Mucosa of rectum (tissue), 2 donors: Measurements from ENCODE around the gene ZSWIM5.
"Not testable (repeated sequence)": the region's sequence is repeated elsewhere in the genome, so short reads cannot be mapped to it uniquely, and the experiment has no call there.

ENCODE experiments used
- H3K27ac ChIP-seq, 2 donors: one replicate each; pipeline ENCODE4 v1.7.0; 2013; ENCODE audit warnings: inconsistent platforms in 2 of 2, low read depth in 2 of 2, low read length in 2 of 2
- H3K27me3 ChIP-seq, 2 donors: one replicate each; pipeline ENCODE4 v1.7.0; 2013; ENCODE audit warnings: low read length in 2 of 2; ENCODE audit not compliant: control insufficient read depth in 2 of 2, insufficient read depth in 2 of 2
- H3K36me3 ChIP-seq, 2 donors: one replicate each; pipeline ENCODE4 v1.7.0; 2013; ENCODE audit warnings: low read length in 2 of 2; ENCODE audit not compliant: control insufficient read depth in 2 of 2, insufficient read depth in 2 of 2
- H3K4me1 ChIP-seq, 2 donors: one replicate each; pipeline ENCODE4 v1.7.0; 2013; ENCODE audit warnings: low read length in 2 of 2, mild to moderate bottlenecking in 1 of 2; ENCODE audit not compliant: control insufficient read depth in 2 of 2, insufficient read depth in 2 of 2
- H3K4me3 ChIP-seq, 2 donors: one replicate each; pipeline ENCODE4 v1.7.0; 2013; ENCODE audit warnings: low read length in 2 of 2
- H3K9ac ChIP-seq, 2 donors: one replicate each; pipeline ENCODE4 v1.7.0; 2013; ENCODE audit warnings: low read length in 2 of 2, low read depth in 1 of 2, mild to moderate bottlenecking in 1 of 2
- H3K9me3 ChIP-seq, 2 donors: one replicate each; pipeline ENCODE4 v1.7.0; 2013; ENCODE audit warnings: low read length in 2 of 2; ENCODE audit not compliant: control insufficient read depth in 2 of 2
- donor health status: healthy.
- donor health status: Normal muscosa, but diverticular disease.

ZSWIM5 gene

GRCh38 chr1:45101528-45101927, 104.9 kb downstream of the ZSWIM5 start:
- not testable (repeated sequence) for H3K9me3 ChIP-seq, H3K4me3 ChIP-seq, H3K27ac ChIP-seq, H3K27me3 ChIP-seq, H3K4me1 ChIP-seq, H3K9ac ChIP-seq, H3K36me3 ChIP-seq

- Histone ChIP-seq H3K27ac (no peak overlapping the region), H3K4me1 (no peaks in the 10 kb centered on the region), H3K9ac (no peak overlapping the region), H3K9me3 (no peaks in the 10 kb centered on the region), H3K36me3 (no peaks in the 10 kb centered on the region), H3K27me3 (no peaks in the 10 kb centered on the region), H3K4me3 (no peak overlapping the region)
Observed at GRCh38 chr1:45097944-45098343, 108.5 kb downstream of the ZSWIM5 start.

- Histone ChIP-seq H3K27me3 (no peaks in the 10 kb centered on the region), H3K9me3 (no peaks in the 10 kb centered on the region), H3K4me3 (no peak overlapping the region), H3K36me3 (no peaks in the 10 kb centered on the region), H3K9ac (no peak overlapping the region), H3K27ac (no peak overlapping the region), H3K4me1 (no peaks in the 10 kb centered on the region)
Observed at GRCh38 chr1:45097079-45097478, 109.3 kb downstream of the ZSWIM5 start.

- H3K4me1 ChIP-seq = no peaks in the 10 kb centered on the region
- H3K9me3 ChIP-seq = no peaks in the 10 kb centered on the region
- no peak overlapping the region for H3K4me3 ChIP-seq
- H3K27me3 ChIP-seq = no peaks in the 10 kb centered on the region
- H3K9ac ChIP-seq = no peak overlapping the region
- H3K36me3 ChIP-seq = no peaks in the 10 kb centered on the region
- no peak overlapping the region for H3K27ac ChIP-seq
Observed at GRCh38 chr1:45095450-45095849, 111.0 kb downstream of the ZSWIM5 start.

- H3K36me3 ChIP-seq, H3K4me3 ChIP-seq, H3K4me1 ChIP-seq, H3K9ac ChIP-seq, H3K27me3 ChIP-seq, H3K9me3 ChIP-seq, H3K27ac ChIP-seq: not testable (repeated sequence)
Observed at GRCh38 chr1:45094371-45094770, 112.0 kb downstream of the ZSWIM5 start.

GRCh38 chr1:45093334-45093733, 113.1 kb downstream of the ZSWIM5 start:
- Histone ChIP-seq H3K4me1 (peaks cover 0 to 2% of the 10 kb centered on the region in 2 donors), H3K27ac (no peak overlapping the region), H3K9ac (no peak overlapping the region), H3K4me3 (no peak overlapping the region), H3K27me3 (no peaks in the 10 kb centered on the region), H3K36me3 (no peaks in the 10 kb centered on the region), H3K9me3 (no peaks in the 10 kb centered on the region)

GRCh38 chr1:45089711-45090110, 116.7 kb downstream of the ZSWIM5 start:
- H3K27me3 ChIP-seq = no peaks in the 10 kb centered on the region
- no peak overlapping the region for H3K27ac ChIP-seq
- peaks cover 0 to 2% of the 10 kb centered on the region in 2 donors for H3K4me1 ChIP-seq
- H3K36me3 ChIP-seq = no peaks in the 10 kb centered on the region
- H3K9me3 ChIP-seq = no peaks in the 10 kb centered on the region
- H3K4me3 ChIP-seq = no peak overlapping the region
- no peak overlapping the region for H3K9ac ChIP-seq

- Histone ChIP-seq H3K4me3 (no peak overlapping the region), H3K27ac (no peak overlapping the region), H3K27me3 (no peaks in the 10 kb centered on the region), H3K9me3 (no peaks in the 10 kb centered on the region), H3K4me1 (peaks cover 0 to under 1% of the 10 kb centered on the region in 2 donors), H3K9ac (no peak overlapping the region), H3K36me3 (no peaks in the 10 kb centered on the region)
Observed at GRCh38 chr1:45084562-45084961, 121.8 kb downstream of the ZSWIM5 start.

GRCh38 chr1:45079533-45079932, 126.9 kb downstream of the ZSWIM5 start:
- Histone ChIP-seq H3K9me3 (no peaks in the 10 kb centered on the region), H3K36me3 (no peaks in the 10 kb centered on the region), H3K4me1 (no peaks in the 10 kb centered on the region), H3K27ac (no peak overlapping the region), H3K9ac (no peak overlapping the region), H3K27me3 (no peaks in the 10 kb centered on the region), H3K4me3 (no peak overlapping the region)

GRCh38 chr1:45076959-45077358, 129.4 kb downstream of the ZSWIM5 start:
- H3K9ac ChIP-seq, H3K27ac ChIP-seq, H3K4me3 ChIP-seq, H3K36me3 ChIP-seq, H3K9me3 ChIP-seq, H3K4me1 ChIP-seq, H3K27me3 ChIP-seq: not testable (repeated sequence)

- Histone ChIP-seq H3K27me3 (no peaks in the 10 kb centered on the region), H3K9me3 (no peaks in the 10 kb centered on the region), H3K4me3 (no peak overlapping the region), H3K4me1 (no peaks in the 10 kb centered on the region), H3K27ac (no peak overlapping the region), H3K9ac (no peak overlapping the region), H3K36me3 (no peaks in the 10 kb centered on the region)
Observed at GRCh38 chr1:45071567-45071966, 134.8 kb downstream of the ZSWIM5 start.
